Measurements from ENCODE around the gene ZNF771.
A peak's percentile ranks its signal among the peaks of the same experiment; 100 is the strongest.

The ZNF771 gene

GRCh38 chr16:30365200-30365599, 42.2 kb upstream of the ZNF771 start:
- no peak overlapping the region for H3K4me3 ChIP-seq (ENCODE audit: low read length)
- DNase-seq (ENCODE audit: low read depth) = no peak
- TF ChIP-seq, protein P1, sequence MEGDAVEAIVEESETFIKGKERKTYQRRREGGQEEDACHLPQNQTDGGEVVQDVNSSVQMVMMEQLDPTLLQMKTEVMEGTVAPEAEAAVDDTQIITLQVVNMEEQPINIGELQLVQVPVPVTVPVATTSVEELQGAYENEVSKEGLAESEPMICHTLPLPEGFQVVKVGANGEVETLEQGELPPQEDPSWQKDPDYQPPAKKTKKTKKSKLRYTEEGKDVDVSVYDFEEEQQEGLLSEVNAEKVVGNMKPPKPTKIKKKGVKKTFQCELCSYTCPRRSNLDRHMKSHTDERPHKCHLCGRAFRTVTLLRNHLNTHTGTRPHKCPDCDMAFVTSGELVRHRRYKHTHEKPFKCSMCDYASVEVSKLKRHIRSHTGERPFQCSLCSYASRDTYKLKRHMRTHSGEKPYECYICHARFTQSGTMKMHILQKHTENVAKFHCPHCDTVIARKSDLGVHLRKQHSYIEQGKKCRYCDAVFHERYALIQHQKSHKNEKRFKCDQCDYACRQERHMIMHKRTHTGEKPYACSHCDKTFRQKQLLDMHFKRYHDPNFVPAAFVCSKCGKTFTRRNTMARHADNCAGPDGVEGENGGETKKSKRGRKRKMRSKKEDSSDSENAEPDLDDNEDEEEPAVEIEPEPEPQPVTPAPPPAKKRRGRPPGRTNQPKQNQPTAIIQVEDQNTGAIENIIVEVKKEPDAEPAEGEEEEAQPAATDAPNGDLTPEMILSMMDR (conservative IDR thresholded peaks at IDR 0.05; ENCODE audit: low read depth, low read length) = no peak

DNA sequence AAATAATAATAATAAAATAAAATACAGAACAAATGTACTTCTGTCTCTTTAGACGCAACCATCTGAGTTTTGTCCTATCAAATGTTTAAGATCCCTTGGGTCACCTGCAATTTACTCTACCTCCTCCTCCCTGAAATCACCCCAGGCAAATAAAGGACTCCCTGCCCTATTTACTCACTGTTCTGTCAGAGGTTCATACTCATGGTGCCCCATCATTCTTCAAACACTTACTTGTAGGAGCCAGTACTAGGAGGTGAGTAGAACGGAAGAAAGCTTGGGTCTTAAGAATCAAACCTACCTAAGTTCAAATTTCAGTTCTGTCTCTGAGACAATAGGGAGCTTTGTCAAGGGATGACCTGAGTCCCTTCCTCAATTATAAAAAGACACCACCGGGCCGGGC, 40.9 kb upstream of the ZNF771 start:
- H3K4me3 ChIP-seq (ENCODE audit: low read length) = peak overlapping the region; percentile 7
- TF ChIP-seq, protein P1 (conservative IDR thresholded peaks at IDR 0.05; ENCODE audit: low read depth, low read length) = no peak
- DNase-seq (ENCODE audit: low read depth) = no peak

- peak overlapping the region; percentile 87 for H3K4me3 ChIP-seq (ENCODE audit: low read length)
These were observed 39.9 kb upstream of the ZNF771 start for GRCh38 chr16:30367349-30368009.

GRCh38 chr16:30368122-30368791, 39.1 kb upstream of the ZNF771 start:
- TF ChIP-seq, protein P1 (conservative IDR thresholded peaks at IDR 0.05; ENCODE audit: low read depth, low read length) = no peak
- no peak for DNase-seq (ENCODE audit: low read depth)

More at GRCh38 chr16:30367349-30368009, 39.9 kb upstream of the ZNF771 start:
- TF ChIP-seq, protein P1 (conservative IDR thresholded peaks at IDR 0.05; ENCODE audit: low read depth, low read length) = no peak
- DNase-seq (ENCODE audit: low read depth) = no peak

GRCh38 chr16:30368792-30369090, 38.7 kb upstream of the ZNF771 start:
- TF ChIP-seq, protein P1 (conservative IDR thresholded peaks at IDR 0.05; ENCODE audit: low read depth, low read length) = no peak
- no peak for DNase-seq (ENCODE audit: low read depth)
- peak overlapping the region; percentile 87 for H3K4me3 ChIP-seq (ENCODE audit: low read length)

More at GRCh38 chr16:30368122-30368791, 39.1 kb upstream of the ZNF771 start:
- H3K4me3 ChIP-seq (ENCODE audit: low read length) = peak overlapping the region; percentile 87

DNA sequence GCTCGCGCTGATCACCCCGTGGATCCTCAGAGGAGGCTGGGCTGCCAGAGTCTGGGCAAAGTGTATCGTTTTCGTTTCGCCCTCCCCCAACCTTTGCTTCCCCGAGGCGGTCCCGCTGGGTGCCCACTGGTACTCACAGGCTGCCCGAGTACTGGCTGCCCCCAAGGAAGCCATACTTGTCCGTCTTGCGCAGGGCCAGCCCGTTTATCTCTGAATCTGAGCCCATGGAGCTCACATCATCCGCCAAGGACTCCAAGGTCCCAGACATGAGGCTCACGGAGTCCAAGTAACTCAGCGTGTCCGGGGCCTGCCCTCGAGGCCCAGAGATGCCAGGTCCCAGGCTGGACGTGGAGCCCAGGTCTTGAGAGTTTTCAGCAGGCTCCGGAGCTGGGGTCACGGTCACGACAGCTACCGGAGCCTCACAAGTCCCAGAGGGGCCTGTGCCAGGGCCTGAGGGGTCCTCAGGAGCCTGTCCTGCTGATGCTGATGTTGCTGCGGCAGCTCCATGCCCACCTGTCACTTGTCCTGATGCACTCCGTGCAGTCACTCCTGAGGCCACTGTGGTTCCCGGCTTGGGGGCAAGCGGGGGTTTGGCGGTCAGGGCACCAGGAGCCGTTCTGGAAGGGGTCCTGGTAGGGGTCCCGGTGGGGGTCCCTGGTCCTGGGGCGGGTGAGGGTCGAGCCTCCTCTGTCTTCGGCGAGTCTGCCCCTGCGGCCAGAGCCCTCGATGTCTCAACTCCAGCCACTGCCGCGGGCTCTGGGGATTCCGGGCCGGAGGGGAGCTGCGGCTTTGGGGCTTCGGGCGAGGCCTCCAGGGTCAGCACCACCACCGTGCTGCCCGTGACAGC, 38.1 kb upstream of the ZNF771 start:
- no peak for DNase-seq (ENCODE audit: low read depth)
- peak overlapping the region; percentile 87 for H3K4me3 ChIP-seq (ENCODE audit: low read length)
- TF ChIP-seq, protein P1 (conservative IDR thresholded peaks at IDR 0.05; ENCODE audit: low read depth, low read length) = no peak

Measured in retinal pigment epithelial cell (primary cell).